Nucleus accumbens (tissue), 56 donors: ENCODE measurements around the gene MLLT1.

Experiments
- DNase-seq, 56 donors: peaks; one replicate each; lab custom pipeline; 2025; lab: John Stamatoyannopoulos, UW

Gene MLLT1

DNA sequence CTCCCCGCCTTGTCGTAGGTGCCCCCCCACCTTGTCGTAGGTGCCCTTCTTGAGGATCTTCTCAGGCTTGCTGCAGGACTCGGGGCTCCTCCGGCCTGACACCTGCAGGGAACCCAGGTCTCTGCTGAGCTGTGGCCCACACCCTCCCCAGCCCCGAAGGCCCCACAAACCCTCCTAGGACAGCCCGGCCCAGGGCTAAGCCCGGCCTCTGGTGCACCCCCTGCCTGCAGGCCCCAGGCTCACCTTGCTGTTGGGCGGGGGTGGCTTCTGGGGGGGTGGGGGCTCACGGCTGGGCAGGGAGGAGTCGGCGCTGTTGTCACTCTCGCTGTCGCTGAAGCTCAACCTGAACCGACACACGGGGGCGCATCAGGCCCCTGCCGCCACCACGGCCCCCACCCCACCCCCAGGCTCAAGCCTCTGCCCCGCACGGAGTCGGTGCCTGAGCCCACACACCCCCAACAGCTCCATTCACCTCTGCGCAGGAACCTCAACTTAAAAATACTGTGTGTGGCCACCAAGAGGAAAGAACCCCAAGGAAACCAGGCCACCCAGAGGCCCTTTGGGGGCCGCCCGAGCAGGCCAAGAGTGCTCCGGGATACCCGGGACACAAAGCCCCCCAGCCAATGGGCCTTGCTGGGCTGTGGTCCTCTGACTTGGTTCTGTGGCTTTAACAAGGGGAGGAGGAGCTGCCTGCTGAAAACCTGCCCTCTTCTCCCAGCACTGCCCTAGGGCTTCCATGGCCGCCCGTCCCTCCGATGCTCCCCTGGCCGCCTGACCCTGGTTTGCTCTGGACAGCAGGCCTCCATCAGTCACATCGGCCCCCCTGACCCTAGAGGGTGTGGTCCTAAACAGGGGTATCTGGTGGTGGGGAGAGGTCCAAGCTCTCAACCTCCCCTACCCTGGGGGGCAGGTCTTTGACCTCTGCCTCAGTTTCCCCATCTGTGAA lies 65.8 kb downstream of the MLLT1 start:
- DNase-seq = no peak

DNA sequence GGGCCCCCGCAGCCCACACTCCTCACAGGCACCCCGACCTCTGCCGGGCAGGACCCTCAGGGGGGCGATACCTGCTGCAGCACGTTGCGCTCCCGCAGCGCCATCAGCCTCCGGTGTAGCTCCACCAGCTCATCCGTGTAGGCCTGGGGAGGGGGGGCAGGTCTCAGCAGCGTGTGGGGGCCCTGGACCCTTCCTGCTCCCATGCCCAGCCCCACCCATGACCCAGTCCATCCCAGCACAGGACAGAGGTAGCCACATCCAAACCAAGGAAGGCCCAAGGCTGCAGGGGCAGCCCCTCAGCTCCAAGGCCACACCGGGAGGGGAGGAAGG lies 66.5 kb downstream of the MLLT1 start:
- DNase-seq = no peak

GRCh38 chr19:6212403-6213265 lies 67.1 kb downstream of the MLLT1 start:
- no peak for DNase-seq

- no peak for DNase-seq
These were observed 68.0 kb downstream of the MLLT1 start for GRCh38 chr19:6211632-6212402.

GRCh38 chr19:6210721-6211600 lies 68.8 kb downstream of the MLLT1 start:
- DNase-seq = no peak

DNA sequence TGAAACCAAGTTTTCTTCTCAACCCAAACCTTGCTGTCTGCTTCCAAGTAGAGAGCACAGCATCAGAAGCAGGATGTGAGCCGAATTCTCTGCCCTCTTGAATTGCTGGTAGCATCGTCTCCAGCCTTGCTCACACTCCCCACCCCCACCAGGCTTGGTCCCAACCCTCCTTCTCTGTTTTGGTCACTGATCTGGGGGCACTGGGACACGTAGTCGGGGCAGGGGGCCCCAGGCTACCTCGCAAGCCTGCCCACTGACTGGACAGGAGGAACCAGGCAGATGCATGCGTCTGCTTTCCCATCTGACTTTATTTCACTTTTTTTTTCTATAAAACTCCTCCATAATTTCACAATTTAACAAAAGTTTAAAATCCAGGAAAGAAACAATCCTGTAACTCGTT lies 69.7 kb downstream of the MLLT1 start:
- no peak for DNase-seq

DNA sequence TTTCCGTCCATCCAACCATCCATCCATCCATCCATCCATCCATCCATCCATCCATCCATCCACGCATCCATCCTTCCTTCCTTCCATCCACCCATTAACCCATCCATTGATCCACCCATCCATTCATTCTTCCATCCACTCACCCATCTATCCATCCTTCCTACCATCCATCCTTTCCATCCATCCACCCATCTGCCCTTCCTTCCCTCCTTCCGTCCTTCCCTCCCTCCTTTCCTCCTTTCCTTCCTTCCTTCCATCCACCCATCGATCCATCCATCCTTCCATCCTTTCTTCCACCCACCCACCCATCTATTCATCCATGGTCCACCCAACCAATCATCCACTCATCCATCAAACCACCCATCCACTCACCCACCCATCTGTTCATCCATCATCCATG lies 70.1 kb downstream of the MLLT1 start:
- no peak for DNase-seq

- DNase-seq = no peak
These were observed 70.5 kb downstream of the MLLT1 start for GRCh38 chr19:6209233-6209632.

DNA sequence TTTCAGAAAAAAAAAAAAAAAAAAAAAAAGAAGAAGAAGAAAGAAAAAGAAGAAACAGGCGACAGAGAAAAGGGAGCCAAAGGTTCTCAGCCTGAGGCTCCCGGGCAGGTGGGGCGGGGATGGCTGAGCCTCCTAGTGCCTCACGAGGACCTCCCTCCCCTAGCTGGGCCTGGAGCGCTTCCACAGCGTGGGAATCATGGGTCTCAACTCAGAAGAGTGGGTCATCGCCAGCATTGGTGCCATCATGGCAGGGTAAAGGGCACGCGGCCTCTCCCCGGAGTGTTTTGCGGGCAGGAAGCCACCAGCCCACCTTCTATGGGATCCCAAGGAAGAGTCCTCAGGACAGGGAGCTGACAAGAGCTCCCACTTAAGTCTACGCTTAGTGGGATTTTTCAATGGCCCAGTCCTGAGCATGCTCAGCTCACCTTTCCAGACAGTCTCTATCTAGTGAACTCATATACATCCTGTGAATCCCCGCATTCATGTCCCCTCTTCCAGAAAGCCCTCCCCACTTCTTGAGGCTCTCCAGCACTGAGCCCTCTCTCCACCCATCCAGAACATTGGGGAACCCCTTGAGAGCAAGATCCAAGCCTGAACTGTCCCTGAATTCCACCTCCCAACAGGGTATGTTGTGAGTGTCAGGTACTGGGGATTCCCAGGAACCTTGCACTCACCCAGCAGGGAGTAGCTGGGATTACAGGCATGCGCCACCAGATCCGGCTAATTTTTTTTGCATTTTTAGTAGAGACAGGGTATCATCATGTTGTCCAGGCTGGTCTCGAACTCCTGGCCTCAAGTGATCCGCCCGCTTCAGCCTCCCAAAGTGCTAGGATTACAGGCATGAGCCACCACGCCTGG lies 74.7 kb downstream of the MLLT1 start:
- no peak for DNase-seq

GRCh38 chr19:6204212-6204611 lies 75.6 kb downstream of the MLLT1 start:
- DNase-seq = no peak

GRCh38 chr19:6199240-6199994 lies 80.4 kb downstream of the MLLT1 start:
- DNase-seq = peak; percentile 59 to 100 (median 95)

GRCh38 chr19:6198896-6199239 lies 80.9 kb downstream of the MLLT1 start:
- DNase-seq = no peak

DNA sequence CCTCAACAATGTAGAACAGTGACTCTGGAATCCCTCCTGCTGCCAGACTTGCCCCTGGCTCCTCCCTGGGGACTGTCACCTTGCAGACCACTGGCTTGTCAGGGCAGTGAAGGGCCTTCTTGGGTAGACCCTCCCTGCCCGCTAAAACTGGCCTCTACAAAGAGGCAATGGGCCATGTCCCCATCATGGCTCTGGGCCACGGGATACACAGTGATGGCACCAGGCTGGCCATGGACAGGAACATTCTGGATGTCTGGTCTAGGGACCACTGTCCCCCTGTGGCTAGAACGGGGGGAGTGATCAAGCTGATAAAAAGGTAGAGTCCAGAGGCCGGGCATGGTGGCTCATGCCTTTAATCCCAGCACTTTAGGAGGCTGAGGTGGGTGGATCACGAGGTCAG lies 83.4 kb downstream of the MLLT1 start:
- no peak for DNase-seq

DNA sequence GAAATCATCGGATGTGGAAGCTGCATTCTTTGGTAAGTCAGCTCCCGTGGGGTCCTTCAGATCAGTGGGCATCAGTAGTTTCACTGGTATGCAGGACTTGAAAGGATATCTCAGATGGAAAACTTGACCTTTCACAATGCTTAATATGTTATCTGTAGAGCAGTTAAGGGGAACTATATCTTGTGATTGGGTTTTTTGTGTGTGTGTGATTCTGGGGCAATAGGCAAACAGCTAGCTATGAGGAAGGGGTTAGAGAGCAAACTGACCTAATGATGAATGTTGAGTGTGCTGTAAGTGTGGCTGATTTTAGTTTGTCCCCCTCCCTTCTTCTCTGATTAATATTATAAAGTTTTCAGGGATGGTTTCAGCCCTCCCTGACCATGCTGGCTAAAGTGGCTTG lies 91.0 kb downstream of the MLLT1 start:
- no peak for DNase-seq

GRCh38 chr19:6187374-6187773 lies 92.4 kb downstream of the MLLT1 start:
- DNase-seq = no peak

DNA sequence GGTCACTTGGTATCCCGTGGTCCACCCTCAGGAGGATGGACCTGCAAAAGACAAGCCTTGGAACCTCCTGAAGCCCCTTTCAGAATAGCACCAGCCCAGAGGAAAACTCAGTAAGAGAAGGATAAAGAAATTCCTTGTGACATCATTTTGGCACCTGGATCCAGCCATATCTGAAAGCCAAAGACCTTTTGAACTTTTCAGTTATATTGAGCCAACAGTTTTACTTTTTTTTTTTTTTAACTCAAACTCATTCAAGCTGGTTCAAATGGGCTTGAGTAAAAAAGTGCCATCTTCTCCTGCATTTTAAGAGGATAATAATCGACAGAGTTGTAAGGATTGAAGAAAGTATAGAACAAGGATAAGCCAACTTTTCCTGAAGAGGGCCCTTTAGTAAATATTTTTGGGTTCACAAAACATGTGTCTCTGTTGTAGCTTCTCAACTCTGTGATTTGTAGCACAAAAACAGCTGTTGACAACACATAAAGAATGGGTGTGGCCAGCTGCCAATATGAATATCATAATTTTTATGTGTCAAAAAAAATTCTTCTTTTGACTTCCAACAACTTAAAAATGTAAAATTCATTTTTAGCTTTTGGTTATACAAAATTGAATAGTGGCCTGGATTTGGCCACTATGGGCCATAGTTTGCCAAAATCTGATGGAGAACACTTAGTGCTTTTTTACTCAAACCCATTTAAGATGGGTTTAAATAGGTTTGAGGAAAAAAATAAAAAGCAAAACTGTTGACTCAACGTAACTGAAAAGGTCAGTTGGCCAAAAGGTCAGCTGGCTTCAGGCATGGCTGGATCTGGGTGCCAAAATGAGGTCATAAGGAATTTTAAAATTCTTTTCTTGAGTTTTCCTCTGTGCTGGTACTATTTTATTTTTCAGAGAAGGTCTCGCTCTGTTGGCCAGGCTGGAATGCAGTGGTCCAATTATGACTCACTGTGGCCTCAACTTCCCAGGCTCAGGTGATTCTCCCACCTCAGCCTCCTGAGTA lies 93.6 kb downstream of the MLLT1 start:
- DNase-seq = no peak
